ENCODE data around the gene MRPL14. TPM values are rescaled to one million over a fixed set of nuclear protein-coding genes. Genes with fewer than 3 reads are reported as not detected.
A peak's percentile ranks its signal among the peaks of the same experiment; 100 is the strongest.

The MRPL14 gene
- total and polyA plus RNA-seq, 10 of the 15 experiments (the other 5 are each of a cell fraction or from before 2014, with no cell fraction given) = 80.5 to 294 (median 122) TPM

DNA sequence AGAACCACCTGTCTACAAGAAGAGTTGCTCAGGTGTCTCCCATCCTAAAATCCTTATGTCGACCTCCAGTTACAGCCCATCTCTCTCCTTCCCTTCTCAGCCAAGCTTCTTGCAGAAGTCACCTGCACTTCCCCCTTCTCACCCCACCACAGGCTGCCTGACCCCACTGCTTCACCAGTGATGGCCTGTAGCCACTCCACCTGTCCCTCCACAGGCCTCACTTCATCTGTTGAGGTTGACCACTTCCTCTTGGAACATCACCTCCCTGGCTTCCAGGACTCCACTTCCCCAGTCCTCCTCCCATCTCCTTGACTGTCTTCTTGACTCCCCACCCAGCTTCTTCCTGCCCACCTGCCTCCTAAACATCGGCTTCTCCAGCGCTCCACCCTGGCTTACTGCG lies 25.4 kb downstream of the MRPL14 start:
- no peak overlapping the region for H3K27ac ChIP-seq (ENCODE audit: control insufficient read depth, insufficient read depth)
- H3K27me3 ChIP-seq (replicated peaks in 1 of 2; ENCODE audit: control insufficient read depth in 2 of 2, insufficient read depth in 2 of 2, low read length in 1 of 2) = no peaks in the 10 kb centered on the region
- SMC1A ChIA-PET (ENCODE audit: uncharacterized antibody, unreplicated experiment) = no interaction called here
- BruUV-seq (replicated peaks) = no TSS peak
- ATAC-seq (no peak), DNase-seq (ENCODE audit: low read depth, low spot score) (no peak), FAIRE-seq (no peak)
- in situ Hi-C loops (cut with MboI) = loop anchor here (10.0 kb wide), 2 partner anchors 53 to 133 kb away; partner anchors contain the start of gene CAPN11
- no peaks in the 10 kb centered on the region for H4K20me1 ChIP-seq (ENCODE audit: control insufficient read depth, insufficient read depth)
- no peak overlapping the region for H3K9ac ChIP-seq (ENCODE audit: control insufficient read depth, insufficient read depth, low read length)
- no peaks in the 10 kb centered on the region for H3K4me1 ChIP-seq (ENCODE audit: control insufficient read depth, insufficient read depth, low read length)
- H3K4me2 ChIP-seq (ENCODE audit: control insufficient read depth, insufficient read depth) = no peak overlapping the region
- no peak for TF ChIP-seq CBX5 (IDR thresholded peaks at IDR 0.05; ENCODE audit: low read depth)
- TF ChIP-seq CTCF (IDR thresholded peaks at IDR 0.05 in 2 of 3, conservative IDR thresholded peaks at IDR 0.05 in 1 of 3; ENCODE audit: control insufficient read depth in 2 of 3, extremely low read depth in 1 of 3, insufficient read depth in 1 of 3, low read depth in 3 of 3, low read length in 3 of 3) = no peak
- intact Hi-C loops (cut with micrococcal nuclease; ENCODE audit: unreplicated experiment) = no loop called here
- H2AFZ ChIP-seq (ENCODE audit: control insufficient read depth, low read depth, low read length) = no peak overlapping the region
- WGBS (ENCODE audit: insufficient coverage, insufficient replicate concordance, low lambda C conversion rate, missing lambda C conversion rate) = 100% methylated on average over 4 of the region's 4 CpGs
- H3K4me3 ChIP-seq = no peak overlapping the region
- POLR2A ChIA-PET = no interaction called here
- no peaks in the 10 kb centered on the region for H3K9me3 ChIP-seq (replicated peaks; ENCODE audit: control insufficient read depth, insufficient read depth, low read length)
- RAD21 ChIA-PET (ENCODE audit: unreplicated experiment) = no interaction called here
- CTCF ChIA-PET = interaction anchor here (0.6 to 0.9 kb wide), 2 partner anchors 11 to 20 kb away, joined by 4 to 5 read pairs; no protein-coding TSS in a partner anchor
- no peaks in the 10 kb centered on the region for H3K79me2 ChIP-seq (ENCODE audit: control insufficient read depth, insufficient read depth, low read length)
- peaks cover 13 to 17% of the 10 kb centered on the region in 2 experiments; a peak in 3 of 4 replicates for H3K36me3 ChIP-seq (ENCODE audit: control insufficient read depth in 2 of 2, insufficient read depth in 2 of 2, low read length in 1 of 2)

DNA sequence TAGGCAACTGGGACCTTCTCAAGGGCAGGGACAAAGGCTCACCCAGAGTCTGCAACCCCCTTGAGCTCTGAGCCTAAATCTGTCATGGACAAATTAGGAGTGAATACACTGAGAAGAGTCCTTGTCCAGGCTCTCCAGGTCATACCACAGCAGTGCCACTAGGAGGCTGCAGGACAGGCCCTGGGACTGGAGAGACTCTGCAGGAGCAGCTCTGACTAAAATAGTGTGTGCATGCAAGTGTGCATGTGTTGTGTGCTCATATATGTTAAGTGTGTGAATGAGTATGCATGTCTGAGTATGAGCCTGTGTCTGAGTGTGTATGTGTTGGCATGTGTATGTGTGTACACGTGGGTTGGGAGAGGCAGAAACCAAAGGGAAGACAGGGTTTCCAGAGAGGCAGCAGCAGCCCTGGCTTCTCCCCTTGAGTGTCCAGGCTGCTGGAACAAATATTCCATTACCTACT lies 27.1 kb downstream of the MRPL14 start:
- Histone ChIP-seq H3K36me3 (ENCODE audit: control insufficient read depth in 2 of 2, insufficient read depth in 2 of 2, low read length in 1 of 2) (peaks cover 11 to 17% of the 10 kb centered on the region in 2 experiments; a peak in 3 of 4 replicates), H3K4me1 (ENCODE audit: control insufficient read depth, insufficient read depth, low read length) (no peaks in the 10 kb centered on the region), H3K4me3 (no peak overlapping the region), H3K79me2 (ENCODE audit: control insufficient read depth, insufficient read depth, low read length) (no peaks in the 10 kb centered on the region), H3K4me2 (ENCODE audit: control insufficient read depth, insufficient read depth) (no peak overlapping the region), H3K27ac (ENCODE audit: control insufficient read depth, insufficient read depth) (no peak overlapping the region), H2AFZ (ENCODE audit: control insufficient read depth, low read depth, low read length) (no peak overlapping the region), H4K20me1 (ENCODE audit: control insufficient read depth, insufficient read depth) (no peaks in the 10 kb centered on the region), H3K9ac (ENCODE audit: control insufficient read depth, insufficient read depth, low read length) (no peak overlapping the region), H3K9me3 (replicated peaks; ENCODE audit: control insufficient read depth, insufficient read depth, low read length) (no peaks in the 10 kb centered on the region), H3K27me3 (replicated peaks in 1 of 2; ENCODE audit: control insufficient read depth in 2 of 2, insufficient read depth in 2 of 2, low read length in 1 of 2) (no peaks in the 10 kb centered on the region)
- no peak for DNase-seq (ENCODE audit: low read depth, low spot score)
- in situ Hi-C loops (cut with MboI) = loop anchor here (10.0 kb wide), 2 partner anchors 55 to 135 kb away; partner anchors contain the start of gene CAPN11
- ChIA-PET POLR2A (interaction anchor here (1.1 kb wide), 2 partner anchors 18 to 121 kb away, joined by 3 to 4 read pairs; no protein-coding TSS in a partner anchor), RAD21 (ENCODE audit: unreplicated experiment) (no interaction called here), SMC1A (ENCODE audit: uncharacterized antibody, unreplicated experiment) (interaction anchor here (0.8 to 1.3 kb wide), 2 partner anchors 18 to 33 kb away, joined by 3 read pairs; no protein-coding TSS in a partner anchor), CTCF (interaction anchor here (0.6 to 6.5 kb wide), 10 partner anchors 11 to 239 kb away, joined by 3 to 85 read pairs (median 4); no protein-coding TSS in a partner anchor)
- intact Hi-C loops (cut with micrococcal nuclease; ENCODE audit: unreplicated experiment) = no loop called here
- ATAC-seq = peak; percentile 80
- 50% methylated on average over 1 of the region's 1 CpG for WGBS (ENCODE audit: insufficient coverage, insufficient replicate concordance, low lambda C conversion rate, missing lambda C conversion rate)
- no peak for FAIRE-seq
- BruUV-seq (replicated peaks) = no TSS peak
- TF ChIP-seq RAD21 (IDR thresholded peaks at IDR 0.05; ENCODE audit: insufficient read depth, low read depth, low read length) = peak; percentile 49
- TF ChIP-seq SMC3 (IDR thresholded peaks at IDR 0.05; ENCODE audit: borderline replicate concordance, low read length) = peak; percentile 34; the same call in 1 of the 2 replicates
- no peak for TF ChIP-seq RCOR1 (conservative IDR thresholded peaks at IDR 0.05; ENCODE audit: low read depth, low read length)
- TF ChIP-seq CTCF (IDR thresholded peaks at IDR 0.05 in 2 of 3, conservative IDR thresholded peaks at IDR 0.05 in 1 of 3; ENCODE audit: control insufficient read depth in 2 of 3, extremely low read depth in 1 of 3, insufficient read depth in 1 of 3, low read depth in 3 of 3, low read length in 3 of 3) = peak; percentile 49 to 69 (median 58)
- TF ChIP-seq BCL3 (IDR thresholded peaks at IDR 0.05; ENCODE audit: borderline replicate concordance, insufficient read depth, low read depth, low read length, poor library complexity, severe bottlenecking) = peak; percentile 68

Data from GM12878 (cell line).